HTR-8/SVneo (cell line): Measurements from ENCODE around the gene TATDN2.

Experiments
- DNase-seq: peaks from one replicate; pipeline ENCODE4 v3.0.0; 2011; ENCODE audit warnings: low spot score, mixed read lengths; ENCODE audit not compliant: insufficient read length
- FAIRE-seq: peaks from 2 replicates; lab custom pipeline; 2011; peaks lifted over from hg19 to GRCh38; lab: Jason Lieb, UNC

The TATDN2 gene

GRCh38 chr3:10248184-10248983, at the start of gene TATDN2:
TATDN2 (plus strand) TSS chr3:10248459; CDS start chr3:10249201, 742 bp downstream.
- FAIRE-seq (peak; percentile 77), DNase-seq (peak; percentile 96)

GRCh38 chr3:10198761-10199649, 49.3 kb upstream of the TATDN2 start:
- FAIRE-seq (no peak), DNase-seq (no peak)

- FAIRE-seq (no peak), DNase-seq (no peak)
These were observed 43.3 kb upstream of the TATDN2 start for GRCh38 chr3:10204921-10205320.

- DNase-seq (peak; percentile 73), FAIRE-seq (peak; percentile 16)
These were observed 42.7 kb upstream of the TATDN2 start for GRCh38 chr3:10205451-10206165.

- no peak for FAIRE-seq
- DNase-seq, result no peak
These were observed 42.1 kb upstream of the TATDN2 start for GRCh38 chr3:10206166-10206511.

GRCh38 chr3:10213156-10213792, 35.0 kb upstream of the TATDN2 start:
- FAIRE-seq, result no peak
- DNase-seq, result no peak

GRCh38 chr3:10215578-10216368, 32.5 kb upstream of the TATDN2 start:
- DNase-seq, result no peak
- FAIRE-seq, result no peak

- no peak for FAIRE-seq
- no peak for DNase-seq
These were observed 30.9 kb upstream of the TATDN2 start for GRCh38 chr3:10217359-10217758.

GRCh38 chr3:10219737-10220136, 28.5 kb upstream of the TATDN2 start:
- no peak for FAIRE-seq
- no peak for DNase-seq

- no peak for DNase-seq
- no peak for FAIRE-seq
These were observed 24.3 kb upstream of the TATDN2 start for GRCh38 chr3:10223676-10224639.

GRCh38 chr3:10224794-10225665, 23.2 kb upstream of the TATDN2 start:
- no peak for FAIRE-seq
- peak; percentile 83 for DNase-seq

- DNase-seq (no peak), FAIRE-seq (no peak)
These were observed 22.0 kb upstream of the TATDN2 start for GRCh38 chr3:10226293-10226692.

- FAIRE-seq (no peak), DNase-seq (no peak)
These were observed 19.9 kb upstream of the TATDN2 start for GRCh38 chr3:10228248-10228950.

GRCh38 chr3:10229576-10229975, 18.7 kb upstream of the TATDN2 start:
- DNase-seq, result no peak
- FAIRE-seq, result no peak

GRCh38 chr3:10232137-10232536, 16.1 kb upstream of the TATDN2 start:
- FAIRE-seq, result no peak
- DNase-seq, result no peak

GRCh38 chr3:10233988-10234387, 14.3 kb upstream of the TATDN2 start:
- FAIRE-seq, result no peak
- DNase-seq, result no peak
